Measurements from ENCODE around the gene RANGRF. TPM values are rescaled to one million over a fixed set of nuclear protein-coding genes. Genes with fewer than 3 reads are reported as not detected.

RANGRF gene
- total and polyA plus RNA-seq, 2 donors, result 29.0 to 51.3 TPM

DNA sequence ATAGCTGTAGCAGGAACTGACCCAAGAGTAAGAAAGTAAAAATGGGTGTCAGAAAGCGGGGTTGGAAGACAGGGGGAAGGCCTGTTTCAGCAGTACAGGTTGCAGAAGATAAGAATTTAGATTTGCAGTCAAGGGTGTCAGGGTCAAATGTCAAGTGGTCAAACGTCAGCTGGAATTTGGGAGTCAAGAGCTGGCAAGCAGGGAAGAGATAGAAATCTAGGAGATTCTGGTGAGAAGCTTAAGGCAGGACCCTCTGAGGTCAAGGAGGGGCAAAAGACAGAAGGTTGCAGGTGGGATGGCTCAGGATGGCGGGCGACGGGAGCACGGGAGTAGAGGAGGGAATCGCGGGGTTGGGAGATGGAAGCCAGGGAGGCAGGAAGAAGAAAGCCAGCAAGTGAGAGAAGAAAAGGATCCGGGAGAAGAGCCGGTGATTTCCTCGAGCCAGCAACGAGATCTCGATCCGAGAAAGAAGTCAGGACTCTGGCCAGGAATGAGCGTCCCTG is 6.4 kb downstream of the RANGRF start:
- peaks cover 8 to 10% of the 10 kb centered on the region in 2 donors for H3K4me1 ChIP-seq (ENCODE audit: control insufficient read depth in 2 of 2, insufficient read depth in 2 of 2, low read length in 2 of 2)
- H3K9me3 ChIP-seq (ENCODE audit: control insufficient read depth in 2 of 2, insufficient read depth in 1 of 2, low read length in 1 of 2), result no peaks in the 10 kb centered on the region

GRCh38 chr17:8300226-8300625 is 11.8 kb downstream of the RANGRF start:
- no peak for DNase-seq (ENCODE audit: low read depth in 6 of 9, low spot score in 9 of 9)
- Histone ChIP-seq H3K27ac (ENCODE audit: low read depth in 1 of 2, low read length in 1 of 2) (no peak overlapping the region), H3K36me3 (ENCODE audit: control insufficient read depth in 2 of 2, insufficient read depth in 2 of 2, low read length in 1 of 2) (no peaks in the 10 kb centered on the region), H3K4me1 (ENCODE audit: control insufficient read depth in 2 of 2, insufficient read depth in 2 of 2, low read length in 2 of 2) (no peaks in the 10 kb centered on the region), H3K9me3 (ENCODE audit: control insufficient read depth in 2 of 2, insufficient read depth in 1 of 2, low read length in 1 of 2) (no peaks in the 10 kb centered on the region), H3K4me3 (ENCODE audit: low read length in 2 of 2) (no peak overlapping the region), H3K27me3 (ENCODE audit: control insufficient read depth in 2 of 2, insufficient read depth in 1 of 2, low read length in 1 of 2) (peaks cover 0 to 2% of the 10 kb centered on the region in 2 donors)
- 68% methylated on average over 3 of the region's 3 CpGs for WGBS

More for the DNA sequence above, 6.4 kb downstream of the RANGRF start:
- Histone ChIP-seq H3K36me3 (ENCODE audit: control insufficient read depth in 2 of 2, insufficient read depth in 2 of 2, low read length in 1 of 2) (peaks cover 0 to 3% of the 10 kb centered on the region in 2 donors), H3K27ac (ENCODE audit: low read depth in 1 of 2, low read length in 1 of 2) (peak overlapping the region; percentile 72 to 85), H3K4me3 (ENCODE audit: low read length in 2 of 2) (peak overlapping the region; percentile 79 to 92), H3K27me3 (ENCODE audit: control insufficient read depth in 2 of 2, insufficient read depth in 1 of 2, low read length in 1 of 2) (no peaks in the 10 kb centered on the region)
- WGBS, result 14% methylated on average over 15 of the region's 15 CpGs
- no peak for DNase-seq (ENCODE audit: low read depth in 6 of 9, low spot score in 9 of 9)

- 13% methylated on average over 8 of the region's 8 CpGs for WGBS
- peak in 7 of 9 donors; percentile 38 to 83 (median 62) for DNase-seq (ENCODE audit: low read depth in 6 of 9, low spot score in 9 of 9)
- Histone ChIP-seq H3K4me1 (ENCODE audit: control insufficient read depth in 2 of 2, insufficient read depth in 2 of 2, low read length in 2 of 2) (no peaks in the 10 kb centered on the region), H3K36me3 (ENCODE audit: control insufficient read depth in 2 of 2, insufficient read depth in 2 of 2, low read length in 1 of 2) (no peaks in the 10 kb centered on the region), H3K27me3 (ENCODE audit: control insufficient read depth in 2 of 2, insufficient read depth in 1 of 2, low read length in 1 of 2) (peaks cover 0 to 2% of the 10 kb centered on the region in 2 donors), H3K9me3 (ENCODE audit: control insufficient read depth in 2 of 2, insufficient read depth in 1 of 2, low read length in 1 of 2) (no peaks in the 10 kb centered on the region), H3K27ac (ENCODE audit: low read depth in 1 of 2, low read length in 1 of 2) (no peak overlapping the region), H3K4me3 (ENCODE audit: low read length in 2 of 2) (no peak overlapping the region)
These were observed 12.3 kb downstream of the RANGRF start for GRCh38 chr17:8300627-8301242.

- Histone ChIP-seq H3K9me3 (ENCODE audit: control insufficient read depth in 2 of 2, insufficient read depth in 1 of 2, low read length in 1 of 2) (no peaks in the 10 kb centered on the region), H3K4me1 (ENCODE audit: control insufficient read depth in 2 of 2, insufficient read depth in 2 of 2, low read length in 2 of 2) (no peaks in the 10 kb centered on the region), H3K4me3 (ENCODE audit: low read length in 2 of 2) (no peak overlapping the region), H3K27ac (ENCODE audit: low read depth in 1 of 2, low read length in 1 of 2) (no peak overlapping the region), H3K36me3 (ENCODE audit: control insufficient read depth in 2 of 2, insufficient read depth in 2 of 2, low read length in 1 of 2) (no peaks in the 10 kb centered on the region), H3K27me3 (ENCODE audit: control insufficient read depth in 2 of 2, insufficient read depth in 1 of 2, low read length in 1 of 2) (peaks cover 0 to 64% of the 10 kb centered on the region in 2 donors)
- 84% methylated on average over 10 of the region's 10 CpGs for WGBS
- DNase-seq (ENCODE audit: low read depth in 6 of 9, low spot score in 9 of 9), result no peak
These were observed 22.2 kb downstream of the RANGRF start for GRCh38 chr17:8310601-8311123.

- Histone ChIP-seq H3K9me3 (ENCODE audit: control insufficient read depth in 2 of 2, insufficient read depth in 1 of 2, low read length in 1 of 2) (no peaks in the 10 kb centered on the region), H3K27me3 (ENCODE audit: control insufficient read depth in 2 of 2, insufficient read depth in 1 of 2, low read length in 1 of 2) (peaks cover 0 to 70% of the 10 kb centered on the region in 2 donors), H3K27ac (ENCODE audit: low read depth in 1 of 2, low read length in 1 of 2) (no peak overlapping the region), H3K36me3 (ENCODE audit: control insufficient read depth in 2 of 2, insufficient read depth in 2 of 2, low read length in 1 of 2) (no peaks in the 10 kb centered on the region), H3K4me3 (ENCODE audit: low read length in 2 of 2) (no peak overlapping the region), H3K4me1 (ENCODE audit: control insufficient read depth in 2 of 2, insufficient read depth in 2 of 2, low read length in 2 of 2) (no peaks in the 10 kb centered on the region)
- WGBS, result 94% methylated on average over 25 of the region's 25 CpGs
- no peak for DNase-seq (ENCODE audit: low read depth in 6 of 9, low spot score in 9 of 9)
These were observed 22.8 kb downstream of the RANGRF start for GRCh38 chr17:8311131-8311790.

DNA sequence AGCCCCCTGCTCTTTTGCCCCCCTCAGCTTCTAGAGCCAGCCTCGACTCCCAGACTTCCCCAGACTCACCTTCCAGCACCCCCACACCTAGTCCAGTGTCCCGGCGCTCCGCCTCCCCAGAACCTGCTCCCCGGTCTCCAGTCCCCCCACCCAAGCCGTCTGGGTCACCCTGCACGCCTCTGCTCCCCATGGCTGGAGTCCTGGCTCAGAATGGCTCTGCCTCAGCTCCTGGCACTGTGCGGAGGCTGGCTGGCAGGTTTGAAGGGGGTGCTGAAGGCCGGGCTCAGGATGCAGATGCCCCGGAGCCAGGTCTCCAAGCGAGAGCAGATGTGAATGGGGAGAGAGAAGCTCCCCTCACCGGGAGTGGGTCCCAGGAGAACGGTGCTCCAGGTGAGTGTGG is 23.8 kb downstream of the RANGRF start:
- DNase-seq (ENCODE audit: low read depth in 6 of 9, low spot score in 9 of 9), result no peak
- H3K27ac ChIP-seq (ENCODE audit: low read depth in 1 of 2, low read length in 1 of 2), result no peak overlapping the region
- H3K4me1 ChIP-seq (ENCODE audit: control insufficient read depth in 2 of 2, insufficient read depth in 2 of 2, low read length in 2 of 2), result no peaks in the 10 kb centered on the region
- no peak overlapping the region for H3K4me3 ChIP-seq (ENCODE audit: low read length in 2 of 2)
- no peaks in the 10 kb centered on the region for H3K9me3 ChIP-seq (ENCODE audit: control insufficient read depth in 2 of 2, insufficient read depth in 1 of 2, low read length in 1 of 2)
- H3K36me3 ChIP-seq (ENCODE audit: control insufficient read depth in 2 of 2, insufficient read depth in 2 of 2, low read length in 1 of 2), result no peaks in the 10 kb centered on the region
- WGBS, result 93% methylated on average over 13 of the region's 13 CpGs
- peaks cover 0 to 77% of the 10 kb centered on the region in 2 donors for H3K27me3 ChIP-seq (ENCODE audit: control insufficient read depth in 2 of 2, insufficient read depth in 1 of 2, low read length in 1 of 2)

GRCh38 chr17:8312726-8313600 is 24.5 kb downstream of the RANGRF start:
- no peak for DNase-seq (ENCODE audit: low read depth in 6 of 9, low spot score in 9 of 9)
- Histone ChIP-seq H3K36me3 (ENCODE audit: control insufficient read depth in 2 of 2, insufficient read depth in 2 of 2, low read length in 1 of 2) (no peaks in the 10 kb centered on the region), H3K4me3 (ENCODE audit: low read length in 2 of 2) (no peak overlapping the region), H3K27me3 (ENCODE audit: control insufficient read depth in 2 of 2, insufficient read depth in 1 of 2, low read length in 1 of 2) (peaks cover 0 to 77% of the 10 kb centered on the region in 2 donors), H3K4me1 (ENCODE audit: control insufficient read depth in 2 of 2, insufficient read depth in 2 of 2, low read length in 2 of 2) (no peaks in the 10 kb centered on the region), H3K27ac (ENCODE audit: low read depth in 1 of 2, low read length in 1 of 2) (no peak overlapping the region), H3K9me3 (ENCODE audit: control insufficient read depth in 2 of 2, insufficient read depth in 1 of 2, low read length in 1 of 2) (no peaks in the 10 kb centered on the region)
- 94% methylated on average over 16 of the region's 16 CpGs for whole genome bisulfite sequencing

DNA sequence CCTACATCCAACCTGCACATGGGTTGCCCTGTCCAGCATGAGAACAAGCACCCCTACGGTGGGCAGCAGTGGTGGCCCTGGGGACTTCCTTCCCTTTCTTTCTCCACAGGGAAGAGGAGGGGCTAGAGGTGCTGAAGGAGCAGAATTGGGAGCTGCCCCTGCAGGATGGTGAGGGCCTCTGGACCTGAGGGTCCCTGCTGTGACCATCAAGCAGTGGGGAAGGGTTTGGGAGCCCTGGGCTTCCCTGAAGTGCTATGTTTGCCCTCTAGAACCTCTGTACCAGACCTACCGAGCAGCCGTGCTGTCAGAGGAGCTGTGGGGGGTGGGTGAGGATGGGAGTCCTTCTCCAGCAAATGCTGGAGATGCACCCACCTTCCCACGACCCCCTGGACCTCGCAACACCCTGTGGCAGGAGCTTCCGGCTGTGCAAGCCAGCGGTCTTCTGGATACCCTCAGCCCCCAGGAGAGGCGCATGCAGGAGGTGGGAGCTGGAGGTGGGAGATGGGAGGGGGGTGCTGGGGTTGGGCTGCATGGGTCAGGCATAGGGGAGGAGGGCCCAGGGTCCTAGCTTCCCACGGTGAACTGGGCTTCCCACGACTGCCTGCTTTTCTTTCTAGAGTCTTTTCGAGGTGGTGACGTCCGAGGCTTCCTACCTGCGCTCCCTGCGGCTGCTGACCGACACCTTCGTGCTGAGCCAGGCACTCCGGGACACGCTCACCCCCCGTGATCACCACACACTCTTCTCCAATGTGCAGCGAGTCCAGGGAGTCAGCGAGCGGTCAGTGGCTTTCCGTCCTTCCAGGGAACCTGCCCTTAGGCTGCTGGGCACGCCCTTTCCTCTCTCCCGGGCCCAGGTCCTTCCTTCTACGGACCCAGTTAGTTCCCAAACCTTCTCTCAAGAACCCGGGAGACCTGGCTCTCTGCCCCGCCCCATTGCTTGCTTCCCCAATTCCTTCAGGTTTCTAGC is 26.6 kb downstream of the RANGRF start:
- Histone ChIP-seq H3K4me1 (ENCODE audit: control insufficient read depth in 2 of 2, insufficient read depth in 2 of 2, low read length in 2 of 2) (no peaks in the 10 kb centered on the region), H3K4me3 (ENCODE audit: low read length in 2 of 2) (no peak overlapping the region), H3K9me3 (ENCODE audit: control insufficient read depth in 2 of 2, insufficient read depth in 1 of 2, low read length in 1 of 2) (no peaks in the 10 kb centered on the region), H3K36me3 (ENCODE audit: control insufficient read depth in 2 of 2, insufficient read depth in 2 of 2, low read length in 1 of 2) (no peaks in the 10 kb centered on the region), H3K27ac (ENCODE audit: low read depth in 1 of 2, low read length in 1 of 2) (no peak overlapping the region), H3K27me3 (ENCODE audit: control insufficient read depth in 2 of 2, insufficient read depth in 1 of 2, low read length in 1 of 2) (peaks cover 0 to 80% of the 10 kb centered on the region in 2 donors)
- WGBS, result 63% methylated on average over 29 of the region's 29 CpGs
- DNase-seq (ENCODE audit: low read depth in 6 of 9, low spot score in 9 of 9), result no peak

Measured in thymus (tissue), 11 donors.